Right lobe of liver (tissue), 4 donors: ENCODE data around the gene ZNF891.

Experiments
- POLR2A ChIP-seq: fragments of 450-650 bp; IDR thresholded peaks from one replicate; pipeline ENCODE4 v1.6.1; 2017; ENCODE audit warnings: antibody characterized with exemption, mild to moderate bottlenecking
- TF ChIP-seq, protein P1 (sequence below), 4 donors: fragments of 200-600 bp in 3 of 4; fragments of 450-650 bp in 1 of 4; IDR thresholded peaks; one replicate each; pipeline versions ENCODE4 v1.5.1 to v1.8.0; 2016 to 2022; ENCODE audit warnings: antibody characterized with exemption in 4 of 4, mild to moderate bottlenecking in 2 of 4
- donor health status: DM: no; HTN: no; CAD: no.
- donor health status: DM: no; HTN: no; CAD: no.
- donor health status: DM: no; HTN: yes; CAD: no.

GRCh38 chr12:133080368-133081158, 49.5 kb downstream of the ZNF891 start, which contains the start of gene ZNF140:
- TF ChIP-seq, protein P1, sequence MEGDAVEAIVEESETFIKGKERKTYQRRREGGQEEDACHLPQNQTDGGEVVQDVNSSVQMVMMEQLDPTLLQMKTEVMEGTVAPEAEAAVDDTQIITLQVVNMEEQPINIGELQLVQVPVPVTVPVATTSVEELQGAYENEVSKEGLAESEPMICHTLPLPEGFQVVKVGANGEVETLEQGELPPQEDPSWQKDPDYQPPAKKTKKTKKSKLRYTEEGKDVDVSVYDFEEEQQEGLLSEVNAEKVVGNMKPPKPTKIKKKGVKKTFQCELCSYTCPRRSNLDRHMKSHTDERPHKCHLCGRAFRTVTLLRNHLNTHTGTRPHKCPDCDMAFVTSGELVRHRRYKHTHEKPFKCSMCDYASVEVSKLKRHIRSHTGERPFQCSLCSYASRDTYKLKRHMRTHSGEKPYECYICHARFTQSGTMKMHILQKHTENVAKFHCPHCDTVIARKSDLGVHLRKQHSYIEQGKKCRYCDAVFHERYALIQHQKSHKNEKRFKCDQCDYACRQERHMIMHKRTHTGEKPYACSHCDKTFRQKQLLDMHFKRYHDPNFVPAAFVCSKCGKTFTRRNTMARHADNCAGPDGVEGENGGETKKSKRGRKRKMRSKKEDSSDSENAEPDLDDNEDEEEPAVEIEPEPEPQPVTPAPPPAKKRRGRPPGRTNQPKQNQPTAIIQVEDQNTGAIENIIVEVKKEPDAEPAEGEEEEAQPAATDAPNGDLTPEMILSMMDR (IDR thresholded peaks at IDR 0.05) = peak; percentile 21 to 44 (median 34)
- peak; percentile 62 for TF ChIP-seq POLR2A
